Measurements from ENCODE around the gene CEP43. TPM values are rescaled to one million over a fixed set of nuclear protein-coding genes. Genes with fewer than 3 reads are reported as not detected.

CEP43 gene
- total RNA-seq, 1 donor from 2014 or later = 12.3 TPM

DNA sequence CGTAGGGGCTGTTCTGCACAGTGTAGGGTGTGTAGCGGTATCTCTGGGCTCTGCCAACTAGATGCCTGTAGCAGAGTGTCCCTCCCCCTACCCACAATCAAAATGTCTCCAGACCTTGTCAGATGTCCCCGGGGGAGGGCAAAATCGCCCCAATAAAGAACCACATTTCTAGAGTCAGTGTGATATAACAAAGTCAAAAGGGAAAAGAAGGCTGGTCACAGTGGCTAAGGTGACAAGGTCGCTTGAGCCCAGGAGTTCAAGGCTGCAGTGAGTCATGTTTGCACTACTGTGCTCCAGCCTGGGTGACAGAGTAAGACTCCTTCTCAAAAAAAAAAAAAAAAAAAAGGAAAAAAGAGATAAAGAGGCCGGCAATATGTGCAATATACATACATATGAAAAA is 11.7 kb upstream of the CEP43 start:
- H3K9me3 ChIP-seq (replicated peaks) = no peaks in the 10 kb centered on the region
- intact Hi-C loops (cut with micrococcal nuclease) = loop anchor here (10.0 kb wide), 1 partner anchor 203 kb away; no protein-coding TSS in a partner anchor
- H3K27me3 ChIP-seq (ENCODE audit: low read depth) = no peaks in the 10 kb centered on the region
- TF ChIP-seq, protein P1, sequence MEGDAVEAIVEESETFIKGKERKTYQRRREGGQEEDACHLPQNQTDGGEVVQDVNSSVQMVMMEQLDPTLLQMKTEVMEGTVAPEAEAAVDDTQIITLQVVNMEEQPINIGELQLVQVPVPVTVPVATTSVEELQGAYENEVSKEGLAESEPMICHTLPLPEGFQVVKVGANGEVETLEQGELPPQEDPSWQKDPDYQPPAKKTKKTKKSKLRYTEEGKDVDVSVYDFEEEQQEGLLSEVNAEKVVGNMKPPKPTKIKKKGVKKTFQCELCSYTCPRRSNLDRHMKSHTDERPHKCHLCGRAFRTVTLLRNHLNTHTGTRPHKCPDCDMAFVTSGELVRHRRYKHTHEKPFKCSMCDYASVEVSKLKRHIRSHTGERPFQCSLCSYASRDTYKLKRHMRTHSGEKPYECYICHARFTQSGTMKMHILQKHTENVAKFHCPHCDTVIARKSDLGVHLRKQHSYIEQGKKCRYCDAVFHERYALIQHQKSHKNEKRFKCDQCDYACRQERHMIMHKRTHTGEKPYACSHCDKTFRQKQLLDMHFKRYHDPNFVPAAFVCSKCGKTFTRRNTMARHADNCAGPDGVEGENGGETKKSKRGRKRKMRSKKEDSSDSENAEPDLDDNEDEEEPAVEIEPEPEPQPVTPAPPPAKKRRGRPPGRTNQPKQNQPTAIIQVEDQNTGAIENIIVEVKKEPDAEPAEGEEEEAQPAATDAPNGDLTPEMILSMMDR (IDR thresholded peaks at IDR 0.05; ENCODE audit: borderline replicate concordance) = no peak
- H3K27ac ChIP-seq (replicated peaks) = no peak overlapping the region
- H3K4me3 ChIP-seq = no peak overlapping the region
- H3K4me1 ChIP-seq = no peaks in the 10 kb centered on the region
- no peak for DNase-seq
- H3K36me3 ChIP-seq = no peaks in the 10 kb centered on the region

- TF ChIP-seq, protein P1 (IDR thresholded peaks at IDR 0.05; ENCODE audit: borderline replicate concordance) = no peak
- Histone ChIP-seq H3K27me3 (ENCODE audit: low read depth) (no peaks in the 10 kb centered on the region), H3K27ac (replicated peaks) (no peak overlapping the region), H3K9me3 (replicated peaks) (no peaks in the 10 kb centered on the region), H3K4me3 (no peak overlapping the region), H3K4me1 (no peaks in the 10 kb centered on the region), H3K36me3 (no peaks in the 10 kb centered on the region)
- no peak for DNase-seq
- intact Hi-C loops (cut with micrococcal nuclease) = loop anchor here (10.0 kb wide), 1 partner anchor 203 kb away; no protein-coding TSS in a partner anchor
These were observed 11.3 kb upstream of the CEP43 start for GRCh38 chr6:166987930-166988329.

DNA sequence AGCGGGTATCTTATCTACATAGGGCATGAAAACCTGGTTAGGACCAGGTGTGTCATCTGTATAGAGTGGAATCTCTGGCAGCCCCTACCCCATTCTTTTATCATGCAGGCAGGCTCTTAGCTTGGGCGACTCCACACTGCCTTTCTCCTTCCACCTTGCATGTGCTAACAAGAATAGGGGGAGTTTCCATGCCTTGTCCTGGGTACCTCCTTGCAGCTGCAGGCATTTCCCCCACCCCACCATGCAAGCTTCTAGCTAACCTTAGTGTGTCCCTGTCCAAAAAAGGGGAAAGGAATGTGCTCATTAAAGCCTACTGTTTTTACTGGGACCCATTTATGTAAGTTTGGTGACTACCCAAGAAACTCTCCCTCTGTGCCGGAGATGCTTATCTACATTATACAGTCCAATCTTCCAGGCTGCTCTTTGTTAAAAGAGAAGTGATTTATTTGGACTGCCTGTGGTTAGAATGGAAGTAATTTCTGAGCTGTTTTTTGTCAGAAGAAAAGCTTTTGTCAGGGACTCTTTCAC is 10.5 kb upstream of the CEP43 start:
- TF ChIP-seq, protein P1 (IDR thresholded peaks at IDR 0.05; ENCODE audit: borderline replicate concordance) = no peak
- DNase-seq = no peak
- Histone ChIP-seq H3K9me3 (replicated peaks) (no peaks in the 10 kb centered on the region), H3K4me1 (no peaks in the 10 kb centered on the region), H3K36me3 (no peaks in the 10 kb centered on the region), H3K27ac (replicated peaks) (no peak overlapping the region), H3K27me3 (ENCODE audit: low read depth) (no peaks in the 10 kb centered on the region), H3K4me3 (no peak overlapping the region)
- intact Hi-C loops (cut with micrococcal nuclease) = loop anchor here (10.0 kb wide), 1 partner anchor 204 kb away; no protein-coding TSS in a partner anchor

GRCh38 chr6:166989427-166990032 is 9.7 kb upstream of the CEP43 start:
- TF ChIP-seq, protein P1 (IDR thresholded peaks at IDR 0.05; ENCODE audit: borderline replicate concordance) = peak; percentile 60
- H3K27ac ChIP-seq (replicated peaks) = no peak overlapping the region
- H3K36me3 ChIP-seq = no peaks in the 10 kb centered on the region
- H3K4me3 ChIP-seq = no peak overlapping the region
- H3K4me1 ChIP-seq = no peaks in the 10 kb centered on the region
- no peaks in the 10 kb centered on the region for H3K9me3 ChIP-seq (replicated peaks)
- H3K27me3 ChIP-seq (ENCODE audit: low read depth) = no peaks in the 10 kb centered on the region
- no peak for DNase-seq
- intact Hi-C loops (cut with micrococcal nuclease) = loop anchor here (10.0 kb wide), 1 partner anchor 205 kb away; no protein-coding TSS in a partner anchor

- no peak overlapping the region for H3K27ac ChIP-seq (replicated peaks)
- H3K4me1 ChIP-seq = peaks cover 37% of the 10 kb centered on the region
- H3K36me3 ChIP-seq = no peaks in the 10 kb centered on the region
- no peaks in the 10 kb centered on the region for H3K27me3 ChIP-seq (ENCODE audit: low read depth)
- no peak overlapping the region for H3K4me3 ChIP-seq
- DNase-seq = no peak
- no peaks in the 10 kb centered on the region for H3K9me3 ChIP-seq (replicated peaks)
- TF ChIP-seq, protein P1 (IDR thresholded peaks at IDR 0.05; ENCODE audit: borderline replicate concordance) = no peak
- intact Hi-C loops (cut with micrococcal nuclease) = no loop called here
These were observed 2.8 kb upstream of the CEP43 start for GRCh38 chr6:166996406-166996805.
